Uterus (tissue), 4 donors: ENCODE data around the gene ZNF644. TPM values are rescaled to one million over a fixed set of nuclear protein-coding genes. Genes with fewer than 3 reads are reported as not detected.

Experiments used
- DNase-seq, 2 donors: peaks; one replicate each; pipeline ENCODE4 v3.0.0-alpha.2; 2019 to 2020
- H3K27ac ChIP-seq, 2 donors: fragments of 200-600 bp; sonication (generic); 1 replicate in 1 of 2; 2 replicates in 1 of 2; pipeline ENCODE4 v1.5.1; 2016 to 2018
- H3K27me3 ChIP-seq, 2 donors: fragments of 200-600 bp; sonication (generic); one replicate each; pipeline ENCODE4 v1.5.1; 2018 to 2019; ENCODE audit warnings: control low read depth in 1 of 2
- H3K36me3 ChIP-seq, 2 donors: fragments of 200-600 bp; sonication (generic); one replicate each; pipeline ENCODE4 v1.5.1; 2019; ENCODE audit warnings: control low read depth in 1 of 2
- H3K4me1 ChIP-seq, 2 donors: fragments of 200-600 bp; sonication (generic); one replicate each; pipeline ENCODE4 v1.5.1; 2018 to 2019; ENCODE audit warnings: control low read depth in 1 of 2
- H3K4me3 ChIP-seq, 2 donors: fragments of 200-600 bp; sonication (generic); 1 replicate in 1 of 2; 2 replicates in 1 of 2; pipeline ENCODE4 v1.5.1; 2018 to 2019; ENCODE audit warnings: mild to moderate bottlenecking in 1 of 2
- H3K9me3 ChIP-seq, 2 donors: fragments of 200-600 bp; sonication (generic); one replicate each; pipeline ENCODE4 v1.5.1; 2019; ENCODE audit warnings: control low read depth in 1 of 2
- CTCF ChIP-seq, 4 experiments: fragments of 200-600 bp in 2 of 4; fragments of 450-650 bp in 2 of 4; sonication (generic) in 2 of 4; IDR thresholded peaks; one replicate each; pipeline ENCODE4 v1.5.1; 2016 to 2019; ENCODE audit warnings: antibody characterized with exemption in 4 of 4, mild to moderate bottlenecking in 2 of 4, moderate library complexity in 1 of 4
- POLR2A ChIP-seq, 2 donors: fragments of 450-650 bp; IDR thresholded peaks; one replicate each; pipeline ENCODE4 v1.6.1; 2016; ENCODE audit warnings: antibody characterized with exemption in 2 of 2, mild to moderate bottlenecking in 1 of 2, moderate library complexity in 1 of 2
- intact Hi-C: fragments of 100-400 bp; cut with DNase I; formaldehyde crosslinking; loops from one replicate; pipeline ENCODE4 v1.15.1; 2023; ENCODE audit warnings: low total_unique reads
- total RNA-seq, 4 donors: library from RNA; depleted of rRNA in 3 of 4; stranded (reverse); fragments of >200 nt in 3 of 4; gene quantifications; one replicate each; pipeline versions ENCODE4 v1.1.0 to v1.2.4, GENCODE V29; 2014 to 2023
- donor health status: DM: yes; HTN: yes; CAD: no.

The ZNF644 gene
- total RNA-seq, 4 donors from 2014 or later, result 51.7 to 167 (median 93.3) TPM

- intact Hi-C loops, result no loop called here
These were observed 7.4 kb downstream of the ZNF644 start for GRCh38 chr1:91014475-91014874.

GRCh38 chr1:91013302-91013701 lies 8.5 kb downstream of the ZNF644 start:
- H3K27me3 ChIP-seq, result no peaks in the 10 kb centered on the region
- intact Hi-C loops, result no loop called here
- TF ChIP-seq CTCF (IDR thresholded peaks at IDR 0.05), result no peak
- TF ChIP-seq POLR2A (IDR thresholded peaks at IDR 0.05), result no peak
- H3K27ac ChIP-seq, result no peak overlapping the region
- H3K4me3 ChIP-seq, result no peak overlapping the region
- peaks cover 0 to 5% of the 10 kb centered on the region in 2 donors for H3K4me1 ChIP-seq
- H3K9me3 ChIP-seq, result no peaks in the 10 kb centered on the region
- no peak for DNase-seq
- no peaks in the 10 kb centered on the region for H3K36me3 ChIP-seq

More at GRCh38 chr1:91014475-91014874, 7.4 kb downstream of the ZNF644 start:
- no peak for DNase-seq
- Histone ChIP-seq H3K27ac (no peak overlapping the region), H3K4me3 (no peak overlapping the region), H3K27me3 (no peaks in the 10 kb centered on the region), H3K4me1 (peaks cover 0 to 5% of the 10 kb centered on the region in 2 donors), H3K36me3 (no peaks in the 10 kb centered on the region), H3K9me3 (no peaks in the 10 kb centered on the region)
- TF ChIP-seq POLR2A (IDR thresholded peaks at IDR 0.05), result no peak
- no peak for TF ChIP-seq CTCF (IDR thresholded peaks at IDR 0.05)

GRCh38 chr1:91012196-91012595 lies 9.6 kb downstream of the ZNF644 start:
- peak overlapping the region in 1 of 2 donors; percentile 15 for H3K27ac ChIP-seq

GRCh38 chr1:91011726-91012125 lies 10.1 kb downstream of the ZNF644 start:
- no peaks in the 10 kb centered on the region for H3K9me3 ChIP-seq
- TF ChIP-seq CTCF (IDR thresholded peaks at IDR 0.05) (no peak), POLR2A (IDR thresholded peaks at IDR 0.05) (no peak)
- peak overlapping the region in 1 of 2 donors; percentile 15 for H3K27ac ChIP-seq
- no peaks in the 10 kb centered on the region for H3K36me3 ChIP-seq
- no peak overlapping the region for H3K4me3 ChIP-seq
- intact Hi-C loops, result no loop called here
- H3K4me1 ChIP-seq, result peaks cover 0 to 5% of the 10 kb centered on the region in 2 donors
- H3K27me3 ChIP-seq, result no peaks in the 10 kb centered on the region
- no peak for DNase-seq

More at GRCh38 chr1:91012196-91012595, 9.6 kb downstream of the ZNF644 start:
- Histone ChIP-seq H3K27me3 (no peaks in the 10 kb centered on the region), H3K36me3 (no peaks in the 10 kb centered on the region), H3K4me3 (no peak overlapping the region), H3K9me3 (no peaks in the 10 kb centered on the region), H3K4me1 (peaks cover 0 to 5% of the 10 kb centered on the region in 2 donors)
- TF ChIP-seq CTCF (IDR thresholded peaks at IDR 0.05) (no peak), POLR2A (IDR thresholded peaks at IDR 0.05) (no peak)
- DNase-seq, result no peak
- intact Hi-C loops, result no loop called here

- Histone ChIP-seq H3K4me1 (peaks cover 0 to 5% of the 10 kb centered on the region in 2 donors), H3K36me3 (no peaks in the 10 kb centered on the region), H3K4me3 (no peak overlapping the region), H3K9me3 (no peaks in the 10 kb centered on the region), H3K27ac (no peak overlapping the region), H3K27me3 (no peaks in the 10 kb centered on the region)
- no peak for DNase-seq
- TF ChIP-seq POLR2A (IDR thresholded peaks at IDR 0.05) (no peak), CTCF (IDR thresholded peaks at IDR 0.05) (no peak)
- intact Hi-C loops, result no loop called here
These were observed 14.0 kb downstream of the ZNF644 start for GRCh38 chr1:91007827-91008226.
